Measurements from ENCODE around the gene PID1.

PID1 gene

DNA sequence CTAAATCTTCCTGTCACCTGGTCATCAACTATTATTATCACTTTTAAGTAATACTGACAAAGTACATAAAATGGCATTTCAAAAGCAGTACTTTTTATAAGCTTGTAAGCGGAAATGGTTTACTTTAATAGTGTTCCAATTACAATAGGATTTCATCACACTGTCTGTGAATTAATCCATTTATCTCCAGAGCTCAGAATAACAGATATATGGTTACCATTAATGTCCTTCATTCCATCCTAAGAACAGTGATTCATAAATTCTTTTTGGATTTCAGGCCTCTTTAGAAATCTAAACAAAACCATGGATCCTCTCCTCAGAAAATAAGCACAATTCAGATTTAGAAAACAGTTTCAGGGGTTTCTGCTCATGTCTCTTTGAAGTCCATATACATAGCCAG is 68.4 kb downstream of the PID1 start:
- no peak for DNase-seq (ENCODE audit: low read depth)
- TF ChIP-seq, protein P1, sequence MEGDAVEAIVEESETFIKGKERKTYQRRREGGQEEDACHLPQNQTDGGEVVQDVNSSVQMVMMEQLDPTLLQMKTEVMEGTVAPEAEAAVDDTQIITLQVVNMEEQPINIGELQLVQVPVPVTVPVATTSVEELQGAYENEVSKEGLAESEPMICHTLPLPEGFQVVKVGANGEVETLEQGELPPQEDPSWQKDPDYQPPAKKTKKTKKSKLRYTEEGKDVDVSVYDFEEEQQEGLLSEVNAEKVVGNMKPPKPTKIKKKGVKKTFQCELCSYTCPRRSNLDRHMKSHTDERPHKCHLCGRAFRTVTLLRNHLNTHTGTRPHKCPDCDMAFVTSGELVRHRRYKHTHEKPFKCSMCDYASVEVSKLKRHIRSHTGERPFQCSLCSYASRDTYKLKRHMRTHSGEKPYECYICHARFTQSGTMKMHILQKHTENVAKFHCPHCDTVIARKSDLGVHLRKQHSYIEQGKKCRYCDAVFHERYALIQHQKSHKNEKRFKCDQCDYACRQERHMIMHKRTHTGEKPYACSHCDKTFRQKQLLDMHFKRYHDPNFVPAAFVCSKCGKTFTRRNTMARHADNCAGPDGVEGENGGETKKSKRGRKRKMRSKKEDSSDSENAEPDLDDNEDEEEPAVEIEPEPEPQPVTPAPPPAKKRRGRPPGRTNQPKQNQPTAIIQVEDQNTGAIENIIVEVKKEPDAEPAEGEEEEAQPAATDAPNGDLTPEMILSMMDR (IDR thresholded peaks at IDR 0.05; ENCODE audit: low read depth, low read length) = no peak
- no peak for TF ChIP-seq POLR2A (IDR thresholded peaks at IDR 0.05; ENCODE audit: extremely low read depth, insufficient read length)
- TF ChIP-seq, protein P2, sequence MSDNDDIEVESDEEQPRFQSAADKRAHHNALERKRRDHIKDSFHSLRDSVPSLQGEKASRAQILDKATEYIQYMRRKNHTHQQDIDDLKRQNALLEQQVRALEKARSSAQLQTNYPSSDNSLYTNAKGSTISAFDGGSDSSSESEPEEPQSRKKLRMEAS (IDR thresholded peaks at IDR 0.05; ENCODE audit: low read depth, low read length) = no peak
- no peak for TF ChIP-seq MYC (IDR thresholded peaks at IDR 0.05; ENCODE audit: low read depth, low read length)
- H3K4me3 ChIP-seq (ENCODE audit: low read depth, low read length) = no peak overlapping the region

DNA sequence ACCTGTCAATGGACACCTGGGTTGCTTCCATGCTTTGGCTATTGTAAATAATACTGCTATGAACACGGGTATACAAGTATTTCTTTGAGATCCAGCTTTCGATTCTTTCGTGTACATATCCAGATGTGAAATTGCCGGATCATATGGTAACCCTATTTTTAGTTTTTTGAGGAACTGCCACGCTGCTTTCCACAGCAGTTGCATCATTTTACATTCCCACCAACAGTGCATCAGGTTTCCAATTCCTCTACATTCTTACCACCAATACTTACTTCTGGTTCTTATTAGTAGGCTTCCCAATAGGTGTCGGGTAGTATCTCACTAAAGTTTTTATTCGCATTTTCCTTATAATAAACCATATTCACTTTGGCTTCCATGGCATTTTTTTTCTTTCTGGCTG is 69.6 kb downstream of the PID1 start:
- H3K4me3 ChIP-seq (ENCODE audit: low read depth, low read length) = no peak overlapping the region
- no peak for DNase-seq (ENCODE audit: low read depth)
- no peak for TF ChIP-seq POLR2A (IDR thresholded peaks at IDR 0.05; ENCODE audit: extremely low read depth, insufficient read length)
- TF ChIP-seq, protein P1 (IDR thresholded peaks at IDR 0.05; ENCODE audit: low read depth, low read length) = no peak
- TF ChIP-seq MYC (IDR thresholded peaks at IDR 0.05; ENCODE audit: low read depth, low read length) = no peak
- TF ChIP-seq, protein P2 (IDR thresholded peaks at IDR 0.05; ENCODE audit: low read depth, low read length) = no peak

DNA sequence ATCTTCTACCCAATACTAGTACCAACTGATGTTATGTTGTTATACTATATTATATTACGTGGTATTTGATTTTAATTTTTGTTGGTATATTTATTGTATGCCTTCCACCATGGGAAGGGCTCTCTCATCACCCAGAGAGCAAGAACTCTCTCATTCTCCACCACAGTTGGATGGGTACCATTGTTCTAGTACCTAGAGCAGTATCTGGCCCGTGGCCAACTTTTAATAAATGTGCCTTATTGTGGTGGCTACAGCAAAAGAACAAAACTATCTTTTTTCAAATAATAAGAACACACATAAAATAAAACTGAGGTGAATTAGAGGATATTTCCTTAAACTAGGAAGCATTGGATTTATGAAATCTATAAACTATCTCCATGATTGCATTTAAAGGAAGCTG is 71.8 kb downstream of the PID1 start:
- no peak overlapping the region for H3K4me3 ChIP-seq (ENCODE audit: low read depth, low read length)
- TF ChIP-seq, protein P2 (IDR thresholded peaks at IDR 0.05; ENCODE audit: low read depth, low read length) = no peak
- TF ChIP-seq POLR2A (IDR thresholded peaks at IDR 0.05; ENCODE audit: extremely low read depth, insufficient read length) = no peak
- TF ChIP-seq, protein P1 (IDR thresholded peaks at IDR 0.05; ENCODE audit: low read depth, low read length) = no peak
- no peak for TF ChIP-seq MYC (IDR thresholded peaks at IDR 0.05; ENCODE audit: low read depth, low read length)
- no peak for DNase-seq (ENCODE audit: low read depth)

DNA sequence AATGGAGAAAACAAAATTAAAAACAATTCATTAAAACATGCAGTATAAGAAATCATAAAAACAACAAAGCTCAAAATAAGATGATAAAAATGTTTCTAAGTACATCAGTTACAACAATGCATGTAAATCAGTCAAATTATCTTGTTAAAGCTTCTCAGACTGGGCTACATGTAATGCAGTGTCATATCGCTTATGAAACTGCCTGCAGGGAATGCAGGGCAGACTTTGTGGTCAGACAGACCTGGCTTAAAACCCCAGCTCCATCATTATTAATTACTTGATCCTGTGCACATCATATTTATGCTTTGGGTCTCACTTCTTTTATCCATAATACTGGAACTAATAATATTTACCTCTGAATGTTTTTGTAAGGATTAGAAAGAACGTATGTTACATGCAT is 74.6 kb downstream of the PID1 start:
- TF ChIP-seq, protein P1 (IDR thresholded peaks at IDR 0.05; ENCODE audit: low read depth, low read length) = no peak
- no peak for TF ChIP-seq POLR2A (IDR thresholded peaks at IDR 0.05; ENCODE audit: extremely low read depth, insufficient read length)
- no peak for DNase-seq (ENCODE audit: low read depth)
- H3K4me3 ChIP-seq (ENCODE audit: low read depth, low read length) = no peak overlapping the region

DNA sequence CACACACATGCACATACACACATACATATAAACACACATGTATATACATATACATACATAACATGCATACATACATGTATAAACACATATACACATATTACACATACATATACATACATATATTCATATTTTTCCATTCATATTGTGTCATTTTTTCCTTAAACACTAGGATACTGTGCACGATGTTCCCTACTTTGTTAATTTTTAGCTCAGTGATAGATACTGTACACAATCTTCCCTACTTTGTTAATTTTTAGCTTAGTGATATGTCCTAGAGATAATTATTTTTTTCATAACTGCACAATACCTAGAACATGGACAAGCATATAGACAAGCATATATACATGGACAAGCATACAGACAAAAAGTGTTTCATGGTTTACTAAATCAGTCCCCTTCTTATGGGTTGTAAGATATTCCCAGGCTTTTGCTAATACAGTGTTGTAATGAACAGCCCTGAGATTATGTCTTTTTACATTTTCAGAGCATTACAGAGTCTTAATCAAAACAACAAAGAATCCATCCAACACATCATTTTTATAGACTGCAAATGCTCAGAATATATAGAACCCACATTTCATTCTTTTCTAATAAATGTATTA is 75.6 kb downstream of the PID1 start:
- DNase-seq (ENCODE audit: low read depth) = no peak
- H3K4me3 ChIP-seq (ENCODE audit: low read depth, low read length) = no peak overlapping the region
- TF ChIP-seq, protein P1 (IDR thresholded peaks at IDR 0.05; ENCODE audit: low read depth, low read length) = no peak
- TF ChIP-seq POLR2A (IDR thresholded peaks at IDR 0.05; ENCODE audit: extremely low read depth, insufficient read length) (no peak), MYC (IDR thresholded peaks at IDR 0.05; ENCODE audit: low read depth, low read length) (no peak)
- TF ChIP-seq, protein P2 (IDR thresholded peaks at IDR 0.05; ENCODE audit: low read depth, low read length) = no peak

DNA sequence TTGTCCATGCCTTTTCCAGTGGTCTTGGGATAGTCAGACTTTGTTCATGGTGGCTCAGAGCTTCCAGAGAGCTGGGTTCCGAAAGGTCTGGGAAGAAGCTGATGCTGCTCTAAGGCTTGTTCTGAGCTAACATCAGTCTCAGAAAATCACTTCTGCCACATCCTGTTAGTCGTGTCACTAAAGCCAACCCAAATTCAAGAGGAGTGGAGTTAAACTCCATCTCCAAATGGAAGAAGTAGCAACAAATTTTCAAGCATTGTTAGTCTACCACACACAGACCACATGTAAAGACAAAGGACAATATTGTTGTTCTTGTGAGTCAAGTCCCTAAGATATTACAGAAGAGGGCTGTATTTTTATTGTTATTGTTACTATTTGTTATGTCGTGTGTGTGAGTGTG is 77.8 kb downstream of the PID1 start:
- DNase-seq (ENCODE audit: low read depth) = no peak
- TF ChIP-seq POLR2A (IDR thresholded peaks at IDR 0.05; ENCODE audit: extremely low read depth, insufficient read length) = no peak
- TF ChIP-seq, protein P1 (IDR thresholded peaks at IDR 0.05; ENCODE audit: low read depth, low read length) = no peak
- TF ChIP-seq, protein P2 (IDR thresholded peaks at IDR 0.05; ENCODE audit: low read depth, low read length) = no peak
- no peak for TF ChIP-seq MYC (IDR thresholded peaks at IDR 0.05; ENCODE audit: low read depth, low read length)
- H3K4me3 ChIP-seq (ENCODE audit: low read depth, low read length) = no peak overlapping the region

All from NB4 (cell line).